NCI-H2227 (cell line): Measurements from ENCODE around the gene U2AF1L4.

ENCODE experiments used
- DNase-seq: peaks from one replicate; lab custom pipeline; 2025; ENCODE audit not compliant: unreplicated experiment; lab: John Stamatoyannopoulos, UW

The U2AF1L4 gene

DNA sequence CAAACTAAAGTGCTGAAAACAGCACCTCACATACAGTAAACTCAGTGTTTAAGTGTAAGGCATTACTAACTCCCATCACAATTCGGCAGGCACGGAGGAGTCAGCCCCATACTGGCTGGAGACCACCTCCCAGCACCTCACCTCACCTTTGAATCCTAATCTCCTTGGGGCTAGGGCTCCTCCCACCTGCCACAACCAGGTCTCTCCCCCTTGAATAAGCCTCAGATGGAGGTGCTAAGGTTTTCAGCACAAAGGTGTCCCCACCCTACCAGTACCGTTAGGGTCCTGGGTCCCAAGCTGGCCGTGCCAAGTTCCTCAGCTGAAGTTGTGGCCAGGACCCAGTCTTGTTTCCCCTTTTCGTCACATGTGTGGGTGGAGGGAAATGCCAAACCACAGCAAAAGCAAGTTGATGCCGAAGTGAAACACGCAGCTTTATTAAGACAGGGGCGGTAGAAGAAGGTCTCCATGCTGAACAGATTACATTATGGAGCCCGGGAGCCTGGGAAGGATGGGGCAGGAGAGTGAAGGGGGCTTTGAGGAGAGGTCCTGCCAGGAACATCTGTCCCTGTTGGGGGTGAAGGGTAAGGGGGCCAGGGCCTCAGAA, 3.0 kb downstream of the U2AF1L4 start, which contains the start of gene IGFLR1:
TSS of gene IGFLR1 (minus strand) at position 332 of the 604 bp plus-strand sequence. CDS start 1,272 bp downstream, outside the sequence.
- no peak for DNase-seq

- no peak for DNase-seq
Observed at GRCh38 chr19:35741203-35741515, 4.1 kb downstream of the U2AF1L4 start.

DNA sequence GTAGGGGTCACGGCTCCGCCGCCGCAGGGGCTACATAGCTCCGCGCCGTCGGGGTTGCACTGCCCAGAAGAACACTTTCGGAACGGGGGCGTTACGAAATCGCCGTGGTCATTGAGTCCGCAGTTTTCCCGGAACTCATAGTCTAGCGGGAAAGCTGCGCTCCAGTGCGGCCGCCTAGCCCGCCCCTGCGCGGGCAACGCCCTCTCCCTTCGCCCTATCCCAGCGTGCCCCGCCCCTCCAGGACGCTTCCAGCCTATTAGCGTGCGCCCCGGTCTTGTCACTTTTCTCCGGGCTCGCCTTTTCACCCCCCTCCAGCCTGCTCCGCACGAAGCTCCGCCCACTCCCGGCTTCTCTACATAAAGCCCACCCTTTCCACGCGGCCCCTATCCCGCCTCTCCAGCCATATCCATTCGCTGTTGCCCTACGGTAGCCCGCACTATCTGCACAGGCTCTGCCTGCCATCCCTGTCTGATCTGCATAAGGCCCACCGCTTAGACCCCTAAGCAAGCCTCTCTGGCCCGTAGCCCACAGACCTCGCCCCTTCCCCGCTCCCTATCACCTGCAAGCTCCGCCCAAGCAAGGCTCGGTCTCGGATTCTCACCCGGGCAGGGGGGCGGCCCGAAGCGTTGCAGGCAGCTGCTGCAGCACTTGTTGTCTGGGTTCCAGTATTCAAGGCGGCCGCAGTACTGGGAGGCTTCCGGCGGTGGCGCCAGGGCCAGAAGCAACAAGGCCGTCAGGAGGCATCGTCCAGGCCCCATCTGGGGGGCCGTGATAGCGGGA, 4.6 kb downstream of the U2AF1L4 start:
- peak; percentile 100 for DNase-seq

DNA sequence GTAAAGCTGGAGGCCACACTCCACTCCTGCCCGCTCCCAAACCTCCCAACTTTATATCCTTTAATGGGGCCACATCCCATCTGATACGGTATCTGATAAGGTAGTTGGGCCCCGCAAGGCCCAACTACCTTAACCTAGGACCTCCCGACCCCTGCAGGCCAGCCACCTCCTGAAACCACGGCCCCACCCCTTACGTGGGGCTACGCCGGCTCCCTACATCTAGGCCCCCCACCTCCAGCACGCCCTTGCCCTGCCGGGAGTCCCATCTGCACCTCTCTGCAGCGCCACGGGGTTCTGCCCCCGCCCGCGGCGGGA, 5.2 kb downstream of the U2AF1L4 start:
- no peak for DNase-seq

- DNase-seq: no peak
Observed at GRCh38 chr19:35739275-35740107, 5.7 kb downstream of the U2AF1L4 start.

- no peak for DNase-seq
Observed at GRCh38 chr19:35738887-35739229, 6.4 kb downstream of the U2AF1L4 start.

GRCh38 chr19:35738021-35738886, 7.0 kb downstream of the U2AF1L4 start:
- no peak for DNase-seq

DNA sequence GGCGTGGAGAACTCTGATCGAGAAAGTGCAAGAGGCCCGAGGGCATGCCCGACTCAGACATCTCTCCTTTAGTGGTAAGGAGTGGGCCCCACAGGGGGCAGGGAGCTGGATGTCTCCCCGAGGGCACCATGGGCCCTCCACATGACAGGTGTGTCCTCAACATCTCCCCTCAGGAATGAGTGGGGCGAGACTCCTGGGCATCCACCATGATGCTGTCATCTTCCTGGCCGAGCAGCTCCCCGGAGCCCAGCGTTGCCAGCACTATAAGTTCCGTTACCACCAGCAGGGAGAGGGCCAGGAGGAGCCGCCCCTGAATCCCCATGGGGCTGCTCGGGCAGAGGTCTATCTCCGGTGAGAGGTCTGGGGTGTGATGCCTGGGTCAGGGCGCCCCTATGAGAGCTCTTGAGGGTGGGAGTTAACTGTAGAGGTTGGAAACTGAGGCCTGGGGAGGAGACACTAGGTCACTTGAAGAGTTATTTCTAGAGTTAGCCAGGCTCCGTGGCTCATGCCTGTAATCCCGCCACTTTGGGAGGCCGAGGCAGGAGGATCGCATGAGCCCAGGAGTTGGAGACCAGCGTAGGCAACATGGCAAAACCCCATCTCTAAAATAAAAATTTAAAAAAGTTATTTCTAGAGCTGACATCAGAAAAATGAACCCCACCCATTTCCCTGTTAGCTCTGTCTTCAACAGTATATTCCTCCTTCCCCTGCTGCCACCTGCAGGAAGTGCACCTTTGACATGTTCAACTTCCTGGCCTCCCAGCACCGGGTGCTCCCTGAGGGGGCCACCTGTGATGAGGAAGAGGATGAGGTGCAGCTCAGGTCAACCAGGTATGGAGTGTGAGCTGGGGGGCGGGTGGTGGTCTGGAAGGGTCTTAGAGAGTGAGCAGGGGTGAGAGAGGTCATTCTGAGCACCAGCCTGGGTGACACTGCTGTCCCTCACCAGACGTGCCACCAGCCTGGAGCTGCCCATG, 8.0 kb downstream of the U2AF1L4 start:
- DNase-seq: no peak

GRCh38 chr19:35734889-35735288, 10.3 kb downstream of the U2AF1L4 start:
- DNase-seq: no peak

GRCh38 chr19:35734273-35734672, 10.9 kb downstream of the U2AF1L4 start:
- DNase-seq: no peak

GRCh38 chr19:35733180-35734125, 11.8 kb downstream of the U2AF1L4 start:
- no peak for DNase-seq

GRCh38 chr19:35732540-35733179, 12.6 kb downstream of the U2AF1L4 start:
- no peak for DNase-seq

GRCh38 chr19:35731779-35732405, 13.3 kb downstream of the U2AF1L4 start:
- DNase-seq: no peak

DNA sequence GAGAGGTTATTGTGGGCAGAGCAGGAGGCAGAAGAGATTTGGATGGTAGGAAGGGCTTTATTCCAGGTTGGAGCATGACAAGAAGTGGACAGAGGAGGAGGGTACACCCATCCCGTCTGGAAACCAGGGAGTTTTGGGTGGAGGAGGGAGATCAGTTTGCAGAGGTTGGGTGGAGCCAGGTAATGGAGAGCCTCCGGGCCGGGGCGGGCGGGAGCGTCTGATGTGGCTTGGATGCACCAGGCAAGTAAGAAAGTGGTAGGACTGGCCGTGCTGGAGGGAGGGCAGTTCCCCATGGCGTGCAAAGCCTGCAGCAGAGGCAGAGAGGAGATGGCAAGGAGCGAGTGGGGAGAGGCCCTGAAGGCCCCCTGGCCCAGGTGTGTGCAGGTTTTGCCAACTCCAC, 13.9 kb downstream of the U2AF1L4 start:
- DNase-seq: no peak

- no peak for DNase-seq
Observed at GRCh38 chr19:35730326-35730725, 14.9 kb downstream of the U2AF1L4 start.

DNA sequence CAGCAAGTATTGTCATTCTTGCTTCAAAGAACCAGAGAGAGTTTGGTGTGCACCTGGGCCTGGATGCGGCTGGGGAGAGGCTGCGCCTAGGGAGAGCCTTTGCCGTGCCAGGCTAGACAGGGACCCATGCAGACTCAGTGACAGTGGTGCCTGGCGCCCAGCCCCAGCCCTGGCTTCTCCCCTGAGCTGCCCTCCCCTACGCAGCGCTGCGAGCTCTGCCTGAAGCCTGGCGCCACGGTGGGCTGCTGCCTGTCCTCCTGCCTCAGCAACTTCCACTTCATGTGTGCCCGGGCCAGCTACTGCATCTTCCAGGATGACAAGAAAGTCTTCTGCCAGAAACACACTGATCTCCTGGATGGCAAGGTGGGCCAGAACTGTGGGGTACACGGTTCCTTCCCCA, 15.5 kb downstream of the U2AF1L4 start:
- no peak for DNase-seq

DNA sequence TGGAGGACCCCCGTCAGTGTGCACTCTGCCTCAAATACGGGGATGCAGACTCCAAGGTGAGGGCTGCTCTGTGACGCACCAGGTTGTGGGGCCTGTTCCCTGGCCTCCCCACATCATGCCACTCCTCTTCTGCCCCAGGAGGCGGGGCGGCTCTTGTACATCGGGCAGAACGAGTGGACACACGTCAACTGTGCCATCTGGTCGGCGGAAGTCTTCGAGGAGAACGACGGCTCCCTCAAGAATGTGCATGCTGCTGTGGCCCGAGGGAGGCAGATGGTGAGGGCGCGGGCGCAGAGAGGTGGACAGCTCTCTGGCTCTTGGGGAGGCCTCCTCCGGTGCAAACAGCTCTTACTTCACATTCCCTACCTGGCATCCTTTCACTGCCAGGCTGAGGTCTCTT, 16.2 kb downstream of the U2AF1L4 start:
- DNase-seq: no peak
